ENCODE results near the gene DNMT1.
"Not testable (repeated sequence)": the region's sequence is repeated elsewhere in the genome, so short reads cannot be mapped to it uniquely, and the experiment has no call there.

The DNMT1 gene

DNA sequence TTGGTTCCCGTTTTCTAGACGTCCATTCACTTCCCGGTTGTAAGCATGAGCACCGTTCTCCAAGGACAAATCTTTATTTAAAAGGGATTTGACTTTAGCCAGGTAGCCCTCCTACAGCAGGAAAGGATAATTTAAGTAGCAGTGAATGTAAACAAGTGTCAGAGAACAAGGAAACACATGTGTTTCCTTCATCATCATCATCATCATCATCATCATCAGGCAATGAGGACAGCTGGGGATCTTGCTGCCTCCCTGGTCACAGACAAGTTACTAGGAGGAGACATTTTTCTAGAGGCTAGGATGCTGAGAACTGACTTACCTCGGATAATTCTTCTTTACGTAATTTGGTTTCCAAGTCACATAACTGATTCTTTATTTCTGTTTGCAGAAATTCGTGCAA lies 14.3 kb downstream of the DNMT1 start:
- Histone ChIP-seq H3K4me3 (ENCODE audit: low read length) (no peak overlapping the region), H3K9me2 (replicated peaks; ENCODE audit: insufficient read depth, low read length) (no peaks in the 10 kb centered on the region), H4K20me1 (ENCODE audit: insufficient read depth, low read length) (peaks cover 15% of the 10 kb centered on the region), H3K9ac (ENCODE audit: low read length) (no peak overlapping the region), H3F3A (ENCODE audit: insufficient read depth, low read length) (no peaks in the 10 kb centered on the region), H2AFZ (ENCODE audit: low read length) (no peak overlapping the region), H3K9me3 (replicated peaks; ENCODE audit: insufficient read depth, low read length) (no peaks in the 10 kb centered on the region), H3K79me2 (ENCODE audit: low read length) (peaks cover 81% of the 10 kb centered on the region), H3K4me2 (ENCODE audit: low read depth, low read length) (no peak overlapping the region), H3K27me3 (replicated peaks; ENCODE audit: insufficient read depth, low read length) (no peaks in the 10 kb centered on the region), H3K27ac (ENCODE audit: low read length) (no peak overlapping the region), H3K36me3 (replicated peaks; ENCODE audit: insufficient read depth, low read length) (peaks cover 24% of the 10 kb centered on the region), H3K4me1 (ENCODE audit: low read length) (no peaks in the 10 kb centered on the region)
- TF ChIP-seq EZH2phosphoT487 (IDR thresholded peaks at IDR 0.05; ENCODE audit: low read length) (no peak), EZH2 (optimal IDR thresholded peaks at IDR 0.05; ENCODE audit: low read depth, low read length) (no peak), CTCF (IDR thresholded peaks at IDR 0.05; ENCODE audit: low read length) (no peak)
- no peak for DNase-seq

- H2AFZ ChIP-seq (ENCODE audit: low read length); H3K4me1 ChIP-seq (ENCODE audit: low read length); H3K27ac ChIP-seq (ENCODE audit: low read length); H3K9ac ChIP-seq (ENCODE audit: low read length); H3K4me3 ChIP-seq (ENCODE audit: low read length); H3K4me2 ChIP-seq (ENCODE audit: low read depth, low read length); H3K9me2 ChIP-seq (replicated peaks; ENCODE audit: insufficient read depth, low read length); H3K27me3 ChIP-seq (replicated peaks; ENCODE audit: insufficient read depth, low read length); H3K9me3 ChIP-seq (replicated peaks; ENCODE audit: insufficient read depth, low read length); H3F3A ChIP-seq (ENCODE audit: insufficient read depth, low read length); DNase-seq: not testable (repeated sequence)
- H3K36me3 ChIP-seq (replicated peaks; ENCODE audit: insufficient read depth, low read length), result peaks cover 24% of the 10 kb centered on the region
- H4K20me1 ChIP-seq (ENCODE audit: insufficient read depth, low read length), result peaks cover 15% of the 10 kb centered on the region
- peaks cover 81% of the 10 kb centered on the region for H3K79me2 ChIP-seq (ENCODE audit: low read length)
These were observed 14.7 kb downstream of the DNMT1 start for GRCh38 chr19:10180024-10180423.

GRCh38 chr19:10173527-10173926 lies 21.2 kb downstream of the DNMT1 start:
- Histone ChIP-seq H3K27me3 (replicated peaks; ENCODE audit: insufficient read depth, low read length) (no peaks in the 10 kb centered on the region), H4K20me1 (ENCODE audit: insufficient read depth, low read length) (peaks cover 9% of the 10 kb centered on the region), H2AFZ (ENCODE audit: low read length) (no peak overlapping the region), H3K9me3 (replicated peaks; ENCODE audit: insufficient read depth, low read length) (no peaks in the 10 kb centered on the region), H3K9ac (ENCODE audit: low read length) (no peak overlapping the region), H3F3A (ENCODE audit: insufficient read depth, low read length) (peaks cover 24% of the 10 kb centered on the region), H3K9me2 (replicated peaks; ENCODE audit: insufficient read depth, low read length) (no peaks in the 10 kb centered on the region), H3K4me3 (ENCODE audit: low read length) (no peak overlapping the region), H3K4me2 (ENCODE audit: low read depth, low read length) (no peak overlapping the region), H3K27ac (ENCODE audit: low read length) (no peak overlapping the region), H3K36me3 (replicated peaks; ENCODE audit: insufficient read depth, low read length) (peaks cover 16% of the 10 kb centered on the region), H3K4me1 (ENCODE audit: low read length) (peaks cover 10% of the 10 kb centered on the region), H3K79me2 (ENCODE audit: low read length) (peaks cover 64% of the 10 kb centered on the region)
- TF ChIP-seq EZH2phosphoT487 (IDR thresholded peaks at IDR 0.05; ENCODE audit: low read length) (no peak), EZH2 (optimal IDR thresholded peaks at IDR 0.05; ENCODE audit: low read depth, low read length) (no peak), CTCF (IDR thresholded peaks at IDR 0.05; ENCODE audit: low read length) (no peak)
- no peak for DNase-seq

DNA sequence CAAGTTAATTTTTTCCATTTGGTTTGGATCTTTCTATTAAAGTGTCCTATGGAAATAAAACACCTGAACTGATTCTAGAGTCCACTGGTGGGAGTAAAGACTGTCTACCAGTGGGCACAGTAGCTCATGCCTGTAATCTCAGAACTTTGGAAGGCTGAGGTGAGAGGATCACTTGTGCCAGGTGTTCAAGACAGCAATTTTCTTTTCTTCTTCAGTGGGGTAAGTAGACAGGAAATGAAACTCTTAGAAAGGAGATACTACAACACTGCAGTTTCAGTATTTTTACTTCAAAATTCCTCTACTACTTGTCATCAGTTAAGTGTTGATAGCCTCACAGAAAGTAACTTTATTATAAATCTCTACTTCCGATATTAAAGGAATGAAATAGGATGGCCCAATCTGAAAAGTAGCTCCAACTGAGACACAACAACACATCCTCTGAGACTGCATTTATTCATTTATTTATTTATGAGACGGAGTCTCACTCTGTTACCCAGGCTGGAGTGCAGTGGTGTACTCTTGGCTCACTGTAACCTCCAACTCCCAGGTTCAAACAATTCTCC lies 26.3 kb downstream of the DNMT1 start:
- DNase-seq, result peak; percentile 83
- H3K9ac ChIP-seq (ENCODE audit: low read length), result no peak overlapping the region
- peaks cover 41% of the 10 kb centered on the region for H3F3A ChIP-seq (ENCODE audit: insufficient read depth, low read length)
- H4K20me1 ChIP-seq (ENCODE audit: insufficient read depth, low read length), result peaks cover 17% of the 10 kb centered on the region
- no peak overlapping the region for H2AFZ ChIP-seq (ENCODE audit: low read length)
- no peak overlapping the region for H3K4me3 ChIP-seq (ENCODE audit: low read length)
- TF ChIP-seq CTCF (IDR thresholded peaks at IDR 0.05; ENCODE audit: low read length) (no peak), EZH2phosphoT487 (IDR thresholded peaks at IDR 0.05; ENCODE audit: low read length) (no peak), EZH2 (optimal IDR thresholded peaks at IDR 0.05; ENCODE audit: low read depth, low read length) (no peak)
- peak overlapping the region; percentile 62; the same call in 1 of the 2 replicates for H3K27ac ChIP-seq (ENCODE audit: low read length)
- H3K27me3 ChIP-seq (replicated peaks; ENCODE audit: insufficient read depth, low read length), result no peaks in the 10 kb centered on the region
- peaks cover 18% of the 10 kb centered on the region for H3K36me3 ChIP-seq (replicated peaks; ENCODE audit: insufficient read depth, low read length)
- peaks cover 27% of the 10 kb centered on the region for H3K4me1 ChIP-seq (ENCODE audit: low read length)
- H3K9me3 ChIP-seq (replicated peaks; ENCODE audit: insufficient read depth, low read length), result no peaks in the 10 kb centered on the region
- peak overlapping the region; percentile 36; the same call in 1 of the 2 replicates for H3K4me2 ChIP-seq (ENCODE audit: low read depth, low read length)
- H3K79me2 ChIP-seq (ENCODE audit: low read length), result peaks cover 49% of the 10 kb centered on the region
- H3K9me2 ChIP-seq (replicated peaks; ENCODE audit: insufficient read depth, low read length), result no peaks in the 10 kb centered on the region

All from MM.1S (cell line).